HG02981 (cell line): ENCODE data around the gene CCER1.
"Not testable (repeated sequence)": the region's sequence is repeated elsewhere in the genome, so short reads cannot be mapped to it uniquely, and the experiment has no call there.

Experiments used
- ATAC-seq: cut with Tn5 transposase; IDR thresholded peaks from one replicate; pipeline ENCODE4 v1.9.1; 2021; ENCODE audit warnings: mild to moderate bottlenecking, moderate library complexity; ENCODE audit not compliant: unreplicated experiment

CCER1 gene, protein sequence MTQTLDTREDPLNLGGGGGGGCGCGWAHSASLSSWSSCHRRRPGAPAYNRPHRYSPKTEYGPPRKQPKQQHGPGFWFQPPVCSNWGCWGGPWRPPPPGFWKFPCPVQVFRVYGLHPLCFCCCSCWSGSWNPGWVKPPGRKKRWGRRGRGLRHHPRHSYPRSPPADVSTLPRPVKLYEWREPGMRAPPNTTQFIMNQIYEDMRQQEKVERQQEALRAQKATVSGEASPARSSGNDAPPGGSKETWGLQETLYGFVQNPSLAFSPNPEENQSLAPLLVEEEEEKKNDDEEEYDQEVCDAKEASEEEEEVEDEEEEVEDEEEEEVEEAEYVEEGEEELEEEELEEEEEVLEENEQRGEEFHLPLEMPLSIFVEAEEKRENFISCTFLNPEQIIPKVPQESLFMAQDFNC

DNA sequence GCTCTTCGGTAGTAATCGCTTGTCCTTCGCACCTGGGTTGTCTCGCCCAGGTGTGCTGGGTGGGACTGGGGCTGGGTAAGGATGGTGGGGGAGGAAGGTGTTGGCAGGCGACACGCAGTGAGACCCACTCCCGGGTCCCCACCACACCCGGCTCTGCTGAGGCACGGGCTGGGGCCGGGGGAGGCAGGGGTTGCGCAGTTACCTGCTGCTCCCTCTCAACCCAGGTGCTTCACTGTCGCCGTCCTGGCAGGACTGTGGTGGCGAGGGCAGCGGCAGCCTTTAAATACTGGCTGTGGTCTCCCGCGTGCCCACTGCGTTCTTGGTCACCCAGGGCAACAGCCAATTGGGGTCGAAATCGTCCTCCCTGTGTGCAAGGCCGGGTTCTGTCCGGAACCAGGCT is at the start of gene CCER1:
TSS of gene CCER1 (minus strand) at position 256 of the 400 bp plus-strand sequence. CDS start 434 bp downstream, outside the sequence.
- ATAC-seq = no peak

DNA sequence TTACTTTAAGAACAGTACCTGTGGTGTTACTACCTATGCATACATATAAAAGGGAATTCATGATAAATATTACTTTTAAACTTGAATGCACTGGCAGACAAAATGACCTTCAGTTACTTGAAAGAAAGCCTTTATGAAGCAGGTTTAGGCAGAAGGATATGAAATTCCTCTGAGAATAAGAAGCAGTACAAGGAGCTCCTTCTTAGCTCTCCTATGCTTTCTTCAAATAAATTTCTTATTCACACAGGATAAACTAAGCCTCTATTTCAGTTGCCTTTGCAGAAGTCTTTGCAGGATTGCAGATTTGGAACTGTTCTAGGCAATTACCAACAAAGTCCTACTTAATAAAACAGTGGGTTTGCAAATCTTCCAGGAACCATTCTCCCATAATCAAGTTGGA is 48.8 kb upstream of the CCER1 start:
- no peak for ATAC-seq

DNA sequence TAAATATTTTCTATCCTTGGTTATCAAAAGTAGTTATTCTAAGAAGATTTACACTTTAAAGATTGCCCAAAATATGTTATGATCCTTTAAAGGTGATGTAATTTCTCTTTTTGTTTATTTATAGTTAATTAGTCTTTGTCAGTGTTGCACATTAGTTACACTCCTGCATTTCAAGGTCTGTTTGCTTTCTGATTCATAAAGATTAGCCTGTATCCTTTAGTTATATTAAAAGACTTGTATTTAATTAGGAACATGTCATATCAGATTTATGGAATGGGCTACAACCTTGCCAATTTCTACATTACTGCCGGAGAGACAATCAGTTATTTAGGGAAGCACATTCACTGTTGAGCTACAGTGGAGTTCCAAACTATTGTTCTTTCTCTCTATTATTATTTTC is 46.3 kb upstream of the CCER1 start:
- ATAC-seq = no peak

DNA sequence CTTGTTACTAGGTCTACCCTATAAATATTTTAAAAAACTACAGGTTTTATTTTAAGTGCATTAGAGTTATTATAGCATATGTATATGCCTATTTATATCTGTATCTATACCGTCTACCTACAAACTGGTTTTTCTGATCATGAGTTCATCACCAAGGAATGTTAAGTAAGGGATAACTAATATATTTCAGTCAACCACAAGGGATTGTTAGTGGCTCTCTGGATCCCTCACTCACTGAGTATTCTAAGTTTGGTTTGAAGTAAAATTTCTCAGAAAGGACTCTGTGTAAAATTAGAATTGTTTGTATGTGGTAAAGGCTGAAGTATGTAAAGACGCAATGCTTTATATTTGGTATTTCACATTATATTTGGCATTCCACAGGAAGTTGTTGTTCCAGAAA is 45.0 kb upstream of the CCER1 start:
- ATAC-seq = no peak

DNA sequence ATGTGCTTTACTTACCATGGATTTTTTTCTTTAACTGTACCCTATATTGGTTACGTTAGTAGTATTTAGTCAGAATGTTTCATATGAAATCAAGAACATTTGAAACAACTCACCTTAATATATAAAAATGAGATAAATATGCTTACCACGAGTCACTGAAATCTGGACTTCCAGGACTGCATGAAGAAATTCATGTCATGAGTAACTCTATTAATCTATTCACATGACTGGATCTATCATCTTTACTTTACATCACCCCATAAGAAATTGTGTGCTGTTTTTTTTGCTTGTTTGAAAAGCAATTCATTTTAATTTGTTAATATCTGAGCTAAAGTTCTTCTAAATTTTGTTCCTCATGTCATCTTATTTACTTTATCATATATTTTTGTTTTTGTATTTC is 44.6 kb upstream of the CCER1 start:
- no peak for ATAC-seq

DNA sequence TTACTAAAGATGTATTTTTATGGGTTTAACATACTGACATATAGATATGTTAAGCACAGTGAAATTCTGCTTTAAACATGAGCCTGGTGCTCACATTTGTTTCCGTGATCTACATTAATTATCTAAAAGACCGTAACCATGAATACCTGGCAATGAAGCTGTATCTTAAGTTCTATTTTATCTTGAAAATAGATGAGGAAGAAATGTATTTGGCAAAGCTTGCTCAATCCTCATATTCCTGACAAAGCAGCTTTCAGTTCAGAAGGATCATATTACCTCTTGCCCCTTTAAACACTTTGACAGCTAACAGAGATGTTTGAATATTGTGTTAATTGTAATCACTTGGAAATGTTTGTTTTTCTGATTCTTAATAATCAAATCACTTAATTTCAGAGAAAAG is 40.0 kb upstream of the CCER1 start:
- ATAC-seq = no peak

DNA sequence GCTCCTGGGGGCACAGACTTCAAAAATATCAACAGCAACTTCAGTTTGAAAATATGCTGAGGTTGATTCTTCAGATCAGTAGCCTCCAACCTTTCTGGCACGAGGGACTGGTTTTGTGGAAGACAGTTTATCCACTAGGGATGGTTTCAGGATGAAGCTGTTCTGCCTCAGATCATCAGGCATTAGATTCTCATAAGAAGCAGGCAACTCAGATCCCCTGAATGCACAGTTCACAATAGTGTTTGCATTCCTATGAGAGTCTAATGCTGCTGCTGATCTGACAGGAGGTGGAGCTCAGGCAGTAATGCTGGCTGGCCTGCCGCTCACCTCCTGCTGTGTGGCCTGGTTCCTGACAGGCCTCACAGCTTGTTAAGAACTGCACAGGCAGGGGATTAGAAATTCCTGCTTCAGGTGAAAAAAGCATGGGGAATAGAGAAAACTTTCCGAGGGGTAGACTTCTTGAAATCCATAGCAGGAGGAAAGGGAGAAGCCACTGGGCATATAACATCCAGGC is 37.0 kb upstream of the CCER1 start:
- ATAC-seq = no peak

DNA sequence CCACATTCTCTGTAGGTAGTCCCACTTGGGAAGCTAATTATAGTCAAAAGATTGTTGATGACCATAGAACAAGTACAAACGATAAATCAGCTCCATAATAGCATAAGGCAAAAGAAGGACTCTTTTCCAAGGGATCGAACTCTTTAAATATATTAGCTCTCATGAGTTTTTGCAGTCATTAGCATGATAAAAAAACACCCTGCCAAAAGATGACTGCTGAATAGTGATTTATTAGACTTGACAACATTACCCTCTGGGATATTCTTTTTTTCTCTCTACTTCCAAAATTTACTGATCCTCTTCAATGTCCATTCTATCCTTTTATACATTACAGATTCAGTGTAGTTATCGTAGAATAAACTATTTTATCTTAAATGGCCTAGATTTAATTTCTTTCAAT is 35.6 kb upstream of the CCER1 start:
- no peak for ATAC-seq

DNA sequence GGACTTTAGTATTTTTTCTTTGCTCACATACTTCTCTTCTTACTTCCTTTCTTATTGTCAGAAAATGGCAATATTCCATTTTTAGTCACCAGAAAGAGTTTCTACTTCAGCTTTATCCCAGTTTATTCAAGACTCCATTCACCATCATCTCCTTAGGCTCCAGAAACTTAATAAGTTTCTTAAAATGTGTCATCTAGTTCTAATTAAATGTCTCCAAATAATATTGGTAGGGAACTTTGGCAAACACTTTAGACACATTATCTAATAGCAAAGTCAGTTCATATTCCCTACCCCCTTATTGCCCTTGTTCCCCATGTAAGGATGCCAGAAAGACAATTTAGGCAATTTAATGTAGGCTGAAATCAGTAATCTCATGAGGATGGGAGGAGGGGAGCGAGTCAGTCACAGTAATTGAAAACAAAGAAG is 34.7 kb upstream of the CCER1 start:
- no peak for ATAC-seq

DNA sequence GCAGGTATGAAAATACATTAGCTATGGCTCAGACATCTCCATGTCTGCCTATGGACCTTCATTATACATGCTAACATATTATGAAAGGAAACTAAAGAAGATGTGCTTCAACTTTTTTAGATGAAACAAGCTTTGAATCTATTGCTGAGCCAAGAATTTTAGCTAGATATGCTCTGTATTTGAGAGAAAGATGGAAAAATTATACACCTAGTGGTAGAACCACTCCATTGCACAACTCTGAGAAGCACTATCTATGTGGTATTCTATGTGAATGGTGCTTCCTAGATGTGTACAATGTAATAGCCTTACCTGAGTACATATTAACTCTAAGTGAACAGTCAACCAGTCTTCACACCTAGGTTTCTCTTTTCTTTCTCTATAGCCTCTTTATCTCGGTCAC is 32.5 kb upstream of the CCER1 start:
- peak; percentile 80 for ATAC-seq

DNA sequence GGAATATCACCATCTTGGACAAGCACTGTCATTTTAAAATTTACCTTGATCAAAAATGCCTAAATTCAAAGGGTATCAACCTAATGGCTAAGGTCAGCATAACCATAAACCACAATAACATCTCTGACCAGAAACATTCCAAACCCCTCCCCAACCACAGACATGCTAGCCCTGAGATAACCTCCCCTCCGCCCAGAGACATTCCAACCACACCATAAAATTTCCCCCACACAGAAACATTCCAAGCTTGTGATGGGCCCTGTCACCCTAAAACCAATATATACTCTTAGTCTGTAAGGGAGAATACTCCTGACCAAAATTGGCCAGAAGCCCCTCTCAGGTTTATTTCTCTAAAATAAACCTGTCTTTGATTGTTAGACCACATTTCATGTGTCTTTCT is 32.1 kb upstream of the CCER1 start:
- ATAC-seq = no peak

DNA sequence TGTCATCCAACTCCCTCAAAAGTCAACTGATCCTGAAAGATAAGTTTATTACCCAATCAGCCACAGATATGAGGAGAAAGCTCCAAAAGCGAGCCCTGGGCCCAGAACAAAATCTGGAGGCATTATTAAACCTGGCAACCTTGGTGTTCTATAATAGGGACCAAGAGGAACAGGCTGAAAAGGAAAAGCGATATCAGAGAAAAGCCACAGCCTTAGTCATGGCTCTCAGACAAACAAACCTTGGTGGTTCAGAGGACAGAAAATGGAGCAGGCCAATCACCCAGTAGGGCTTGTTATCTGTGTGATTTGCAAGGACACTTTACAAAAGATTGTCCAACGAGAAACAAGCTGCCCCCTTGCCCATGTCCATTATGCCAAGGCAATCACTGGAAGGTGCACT is 30.4 kb upstream of the CCER1 start:
- not testable (repeated sequence) for ATAC-seq

DNA sequence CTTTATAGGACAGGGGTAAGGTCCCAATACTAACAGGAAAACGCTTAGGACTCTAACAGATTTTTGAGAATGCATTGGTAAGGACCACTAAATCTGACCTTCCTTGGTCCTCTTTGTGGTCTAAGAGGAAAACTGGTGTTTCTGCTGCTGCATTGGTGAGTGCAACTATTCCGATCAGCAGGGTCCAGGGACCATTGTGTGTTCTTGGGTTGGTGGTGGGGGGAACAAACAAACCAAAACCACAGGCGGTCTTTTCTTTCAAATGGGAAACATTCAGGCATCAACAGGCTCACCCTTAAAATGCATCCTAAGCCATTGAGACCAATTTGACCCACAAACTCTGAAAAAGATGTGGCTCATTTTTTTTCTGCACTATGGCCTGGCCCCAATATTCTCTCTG is 29.1 kb upstream of the CCER1 start:
- no peak for ATAC-seq

DNA sequence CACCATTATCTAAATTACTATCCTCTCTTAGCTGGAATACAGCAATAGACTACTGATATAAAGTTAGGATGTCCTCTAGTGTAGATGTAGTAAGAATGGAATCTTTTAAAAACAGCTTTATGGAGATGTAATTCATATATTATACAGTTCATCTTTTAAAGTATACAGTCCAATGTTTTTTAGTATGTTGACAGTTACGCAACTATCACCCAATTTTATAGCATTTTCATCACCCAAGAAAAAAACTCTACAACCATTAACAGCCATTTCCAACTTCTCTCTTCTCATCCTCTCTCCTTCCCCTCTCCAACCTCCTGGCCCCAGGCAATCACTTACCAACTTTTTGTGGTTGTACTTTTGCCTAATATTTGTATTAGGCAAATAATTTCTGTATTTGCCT is 27.2 kb upstream of the CCER1 start:
- ATAC-seq = no peak

DNA sequence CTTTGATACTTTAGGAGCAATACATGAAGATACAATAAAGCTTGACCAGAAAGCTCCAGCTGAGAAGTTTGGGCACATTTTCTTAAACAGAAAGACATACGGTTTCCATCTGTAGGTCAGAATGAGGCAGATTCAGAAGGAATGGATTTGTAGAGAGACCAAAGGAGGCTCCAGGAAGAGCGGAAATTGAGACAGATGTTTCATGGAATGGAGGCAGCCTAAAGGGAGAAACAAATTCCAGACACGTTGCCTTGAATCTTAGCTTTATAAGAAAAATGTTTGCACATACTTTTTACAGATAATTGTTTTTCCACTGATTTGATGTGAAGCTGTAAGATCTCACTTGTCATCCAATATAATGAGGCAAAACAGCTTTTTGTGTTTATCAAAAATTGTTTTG is 25.0 kb upstream of the CCER1 start:
- ATAC-seq = no peak

DNA sequence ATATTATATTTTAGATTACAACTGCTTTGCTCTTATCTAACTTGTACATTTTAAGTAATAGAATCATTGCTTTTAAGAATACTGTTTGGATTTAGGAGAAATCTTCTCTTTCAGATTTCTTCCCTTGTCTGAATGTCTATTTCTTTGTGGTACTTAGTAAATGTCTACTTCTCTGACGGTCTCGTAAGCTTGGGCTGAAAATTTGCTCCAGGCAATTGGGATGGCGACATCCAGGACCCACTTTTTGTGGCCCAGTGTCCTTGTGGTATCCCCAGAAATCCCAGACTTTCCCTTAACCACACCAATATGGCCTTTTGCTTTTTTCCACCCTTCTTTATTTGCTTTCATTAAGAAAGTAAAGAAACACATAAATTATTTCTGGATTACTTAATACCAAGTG is 24.0 kb upstream of the CCER1 start:
- no peak for ATAC-seq

DNA sequence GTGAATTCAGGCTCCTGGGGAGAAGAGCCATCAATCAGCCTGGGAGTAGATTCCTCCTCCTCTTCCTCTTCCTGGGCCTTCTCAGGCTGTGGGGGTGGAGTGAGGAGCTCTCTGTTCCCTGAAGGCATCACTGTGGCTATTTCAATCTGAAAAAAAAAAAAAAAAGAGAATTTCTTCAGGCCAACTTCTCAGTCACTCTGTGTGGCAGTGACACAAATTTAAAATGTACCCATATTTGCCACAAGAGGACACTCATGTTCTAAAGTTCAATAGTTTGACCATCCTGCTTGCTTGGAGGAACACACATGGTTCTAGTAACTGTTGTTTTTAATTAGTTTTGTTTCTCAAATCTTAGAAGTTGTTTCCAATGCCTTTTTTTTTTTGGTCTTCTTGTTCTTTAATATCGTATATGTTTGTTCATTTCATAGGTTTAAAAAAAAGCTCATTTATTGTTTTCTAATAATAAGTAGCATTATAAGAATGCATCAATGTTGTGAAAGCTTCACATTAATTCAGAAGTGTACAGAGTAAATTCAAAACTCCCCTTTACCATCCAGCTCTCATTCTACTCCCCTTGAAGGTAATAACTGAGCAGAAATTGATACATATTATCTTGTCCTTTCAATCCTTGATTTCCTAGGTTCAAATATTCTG is 23.3 kb upstream of the CCER1 start:
- ATAC-seq = peak; percentile 78

DNA sequence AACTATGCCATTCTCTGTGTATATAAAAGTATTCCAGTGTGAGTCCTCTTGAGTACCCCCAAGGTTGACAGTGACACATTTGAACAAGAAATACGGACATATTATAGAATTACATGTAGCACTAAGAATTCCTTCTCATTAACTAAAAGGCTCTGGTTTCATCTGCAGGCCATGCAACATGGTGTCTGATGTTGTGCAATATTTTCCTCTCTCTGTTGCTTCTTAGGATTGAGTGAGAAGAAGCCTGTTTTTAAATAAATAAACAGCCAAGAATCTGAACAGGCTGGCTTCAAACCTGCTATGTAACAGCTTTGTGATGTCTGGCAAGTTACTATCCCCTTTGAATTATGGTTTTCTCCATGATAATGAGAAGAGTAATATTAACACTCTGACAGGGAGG is 22.2 kb upstream of the CCER1 start:
- no peak for ATAC-seq

DNA sequence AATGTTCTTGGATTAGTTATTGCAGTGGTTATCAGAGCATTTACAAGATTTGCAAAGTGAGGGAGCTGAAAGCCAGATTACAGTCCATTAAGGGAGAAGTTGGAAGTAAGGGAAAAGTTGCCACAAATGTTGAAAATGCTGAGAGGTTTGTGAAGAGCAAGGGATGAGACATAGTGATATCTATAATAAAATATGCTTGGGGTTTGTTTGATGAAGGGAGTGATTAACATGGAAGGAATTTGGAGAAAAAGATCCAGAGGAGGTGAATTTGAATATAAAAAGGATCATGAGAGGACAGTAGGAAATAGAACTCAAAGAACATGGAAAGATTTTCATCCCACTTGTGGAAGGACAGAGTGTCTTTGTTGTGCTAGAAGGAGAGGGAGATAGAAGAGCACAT is 19.3 kb upstream of the CCER1 start:
- ATAC-seq = no peak

DNA sequence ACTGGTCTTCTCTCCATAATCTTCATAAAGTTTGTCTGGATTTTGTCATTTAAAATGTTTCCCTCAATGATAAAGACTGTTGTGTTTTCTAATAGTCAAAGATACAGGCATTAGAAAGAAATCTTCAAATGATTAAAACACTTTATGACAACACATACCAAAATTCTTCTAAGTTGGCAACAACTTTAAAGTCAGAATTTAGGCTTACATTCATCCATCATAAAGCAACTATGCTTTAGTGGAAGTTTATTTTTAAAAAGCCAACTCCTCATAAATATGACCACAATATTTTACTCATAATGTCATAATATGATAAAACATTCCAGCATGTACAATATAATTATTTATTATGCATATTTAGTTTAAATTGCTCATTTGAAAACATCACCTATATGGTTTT is 17.2 kb upstream of the CCER1 start:
- ATAC-seq = no peak

DNA sequence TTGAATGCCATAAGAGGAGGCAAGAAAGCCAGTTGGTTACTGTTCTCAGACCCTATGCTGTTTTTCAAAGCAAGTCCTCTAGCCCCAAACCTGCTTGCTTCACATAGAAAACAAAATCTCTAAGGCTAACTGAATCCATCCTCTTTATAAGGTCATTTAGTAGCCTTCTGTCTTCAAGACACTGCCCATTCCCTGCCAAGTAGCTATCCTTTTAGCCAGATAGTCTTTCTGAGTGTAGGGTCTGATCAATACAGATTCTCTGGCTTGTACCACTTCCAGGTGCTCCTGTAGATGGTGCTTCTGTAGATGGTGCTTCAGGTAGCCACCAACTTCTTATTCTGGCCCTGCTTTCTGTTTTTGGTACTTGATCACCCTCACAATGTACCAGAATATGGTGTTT is 15.9 kb upstream of the CCER1 start:
- no peak for ATAC-seq

DNA sequence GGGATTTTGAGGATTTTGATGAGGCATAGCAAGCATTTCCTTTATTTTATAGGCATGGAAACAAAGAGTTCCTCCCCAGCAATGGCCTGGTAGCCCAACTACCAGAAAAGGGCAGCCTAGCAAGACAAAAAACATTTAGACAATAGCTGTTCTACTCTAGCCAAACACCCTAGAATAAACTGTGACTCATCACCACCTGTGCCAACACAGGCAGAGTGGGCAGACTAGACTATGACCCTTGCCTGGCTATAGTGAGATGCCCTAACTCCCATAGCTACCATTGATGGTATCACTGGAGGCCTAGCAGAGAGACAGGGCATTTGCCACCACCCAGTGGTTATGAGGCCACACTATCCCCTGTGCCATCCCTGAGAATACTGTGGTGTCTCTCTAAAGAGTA is 15.5 kb upstream of the CCER1 start:
- ATAC-seq = no peak
